ENCODE measurements around the gene GAS7. TPM values are rescaled to one million over a fixed set of nuclear protein-coding genes. Genes with fewer than 3 reads are reported as not detected.

Gene GAS7
- total RNA-seq, 1 experiment from 2014 or later: 12.3 TPM

DNA sequence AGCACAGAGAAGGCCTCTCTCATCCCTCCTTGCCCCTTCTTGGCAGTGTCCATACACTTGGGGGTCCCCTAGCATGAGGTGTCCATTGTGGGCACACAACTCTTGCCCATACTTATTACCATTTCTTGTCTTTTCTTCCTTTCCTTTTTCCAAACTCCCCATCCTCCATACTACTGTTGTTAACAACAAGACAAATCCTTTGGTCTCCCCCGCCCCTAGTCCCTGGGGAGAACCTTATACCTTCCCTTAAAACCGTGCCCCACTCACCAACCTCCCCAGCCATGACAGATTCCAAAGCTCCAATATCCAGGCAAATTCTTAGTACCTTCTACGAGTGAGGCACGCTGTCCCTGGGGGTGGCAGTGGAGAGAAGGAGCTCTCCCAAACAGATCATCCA is 82.9 kb downstream of the GAS7 start:
- Mint-ChIP-seq H3K27ac (no peak overlapping the region), H3K27me3 (ENCODE audit: low read depth) (no peaks in the 10 kb centered on the region), H3K36me3 (no peaks in the 10 kb centered on the region), H3K4me1 (peaks cover 47% of the 10 kb centered on the region), H3K9me3 (no peaks in the 10 kb centered on the region), H3K4me3 (no peak overlapping the region)
- CTCF ChIA-PET: interaction anchor here (0.9 kb wide), 1 partner anchor 111 kb away, joined by 4 read pairs; no protein-coding TSS in a partner anchor
- POLR2A ChIA-PET: no interaction called here
- no peak for DNase-seq (ENCODE audit: low spot score)
- TF ChIP-seq KAT7 (CRISPR knock-in tag; IDR thresholded peaks at IDR 0.05; ENCODE audit: borderline replicate concordance) (no peak), MYBL2 (CRISPR knock-in tag; IDR thresholded peaks at IDR 0.05) (no peak), ETV6 (CRISPR knock-in tag; IDR thresholded peaks at IDR 0.05) (no peak), GRHL2 (CRISPR knock-in tag; IDR thresholded peaks at IDR 0.05; ENCODE audit: insufficient replicate concordance, severe bottlenecking) (no peak), TP53 (CRISPR knock-in tag; IDR thresholded peaks at IDR 0.05) (no peak), SOX15 (CRISPR knock-in tag; IDR thresholded peaks at IDR 0.05) (no peak), ZNF121 (CRISPR knock-in tag; IDR thresholded peaks at IDR 0.05) (no peak), ZNF671 (CRISPR knock-in tag; IDR thresholded peaks at IDR 0.05) (no peak), SMAD4 (CRISPR knock-in tag; IDR thresholded peaks at IDR 0.05) (no peak), NFATC4 (CRISPR knock-in tag; IDR thresholded peaks at IDR 0.05) (no peak), GTF2I (CRISPR knock-in tag; conservative IDR thresholded peaks at IDR 0.05) (no peak), OVOL2 (CRISPR knock-in tag; IDR thresholded peaks at IDR 0.05; ENCODE audit: borderline replicate concordance) (no peak), ZNF396 (CRISPR knock-in tag; IDR thresholded peaks at IDR 0.05; ENCODE audit: borderline replicate concordance) (no peak)
- TF ChIP-seq, protein P1, sequence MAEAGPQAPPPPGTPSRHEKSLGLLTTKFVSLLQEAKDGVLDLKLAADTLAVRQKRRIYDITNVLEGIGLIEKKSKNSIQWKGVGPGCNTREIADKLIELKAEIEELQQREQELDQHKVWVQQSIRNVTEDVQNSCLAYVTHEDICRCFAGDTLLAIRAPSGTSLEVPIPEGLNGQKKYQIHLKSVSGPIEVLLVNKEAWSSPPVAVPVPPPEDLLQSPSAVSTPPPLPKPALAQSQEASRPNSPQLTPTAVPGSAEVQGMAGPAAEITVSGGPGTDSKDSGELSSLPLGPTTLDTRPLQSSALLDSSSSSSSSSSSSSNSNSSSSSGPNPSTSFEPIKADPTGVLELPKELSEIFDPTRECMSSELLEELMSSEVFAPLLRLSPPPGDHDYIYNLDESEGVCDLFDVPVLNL (CRISPR knock-in tag; IDR thresholded peaks at IDR 0.05; ENCODE audit: borderline replicate concordance, low read depth): no peak
- TF ChIP-seq, protein P2, sequence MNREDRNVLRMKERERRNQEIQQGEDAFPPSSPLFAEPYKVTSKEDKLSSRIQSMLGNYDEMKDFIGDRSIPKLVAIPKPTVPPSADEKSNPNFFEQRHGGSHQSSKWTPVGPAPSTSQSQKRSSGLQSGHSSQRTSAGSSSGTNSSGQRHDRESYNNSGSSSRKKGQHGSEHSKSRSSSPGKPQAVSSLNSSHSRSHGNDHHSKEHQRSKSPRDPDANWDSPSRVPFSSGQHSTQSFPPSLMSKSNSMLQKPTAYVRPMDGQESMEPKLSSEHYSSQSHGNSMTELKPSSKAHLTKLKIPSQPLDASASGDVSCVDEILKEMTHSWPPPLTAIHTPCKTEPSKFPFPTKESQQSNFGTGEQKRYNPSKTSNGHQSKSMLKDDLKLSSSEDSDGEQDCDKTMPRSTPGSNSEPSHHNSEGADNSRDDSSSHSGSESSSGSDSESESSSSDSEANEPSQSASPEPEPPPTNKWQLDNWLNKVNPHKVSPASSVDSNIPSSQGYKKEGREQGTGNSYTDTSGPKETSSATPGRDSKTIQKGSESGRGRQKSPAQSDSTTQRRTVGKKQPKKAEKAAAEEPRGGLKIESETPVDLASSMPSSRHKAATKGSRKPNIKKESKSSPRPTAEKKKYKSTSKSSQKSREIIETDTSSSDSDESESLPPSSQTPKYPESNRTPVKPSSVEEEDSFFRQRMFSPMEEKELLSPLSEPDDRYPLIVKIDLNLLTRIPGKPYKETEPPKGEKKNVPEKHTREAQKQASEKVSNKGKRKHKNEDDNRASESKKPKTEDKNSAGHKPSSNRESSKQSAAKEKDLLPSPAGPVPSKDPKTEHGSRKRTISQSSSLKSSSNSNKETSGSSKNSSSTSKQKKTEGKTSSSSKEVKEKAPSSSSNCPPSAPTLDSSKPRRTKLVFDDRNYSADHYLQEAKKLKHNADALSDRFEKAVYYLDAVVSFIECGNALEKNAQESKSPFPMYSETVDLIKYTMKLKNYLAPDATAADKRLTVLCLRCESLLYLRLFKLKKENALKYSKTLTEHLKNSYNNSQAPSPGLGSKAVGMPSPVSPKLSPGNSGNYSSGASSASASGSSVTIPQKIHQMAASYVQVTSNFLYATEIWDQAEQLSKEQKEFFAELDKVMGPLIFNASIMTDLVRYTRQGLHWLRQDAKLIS (CRISPR knock-in tag; IDR thresholded peaks at IDR 0.05; ENCODE audit: borderline replicate concordance): no peak
- TF ChIP-seq, protein P3, sequence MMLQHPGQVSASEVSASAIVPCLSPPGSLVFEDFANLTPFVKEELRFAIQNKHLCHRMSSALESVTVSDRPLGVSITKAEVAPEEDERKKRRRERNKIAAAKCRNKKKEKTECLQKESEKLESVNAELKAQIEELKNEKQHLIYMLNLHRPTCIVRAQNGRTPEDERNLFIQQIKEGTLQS (CRISPR knock-in tag; conservative IDR thresholded peaks at IDR 0.05): no peak
- ATAC-seq: no peak

DNA sequence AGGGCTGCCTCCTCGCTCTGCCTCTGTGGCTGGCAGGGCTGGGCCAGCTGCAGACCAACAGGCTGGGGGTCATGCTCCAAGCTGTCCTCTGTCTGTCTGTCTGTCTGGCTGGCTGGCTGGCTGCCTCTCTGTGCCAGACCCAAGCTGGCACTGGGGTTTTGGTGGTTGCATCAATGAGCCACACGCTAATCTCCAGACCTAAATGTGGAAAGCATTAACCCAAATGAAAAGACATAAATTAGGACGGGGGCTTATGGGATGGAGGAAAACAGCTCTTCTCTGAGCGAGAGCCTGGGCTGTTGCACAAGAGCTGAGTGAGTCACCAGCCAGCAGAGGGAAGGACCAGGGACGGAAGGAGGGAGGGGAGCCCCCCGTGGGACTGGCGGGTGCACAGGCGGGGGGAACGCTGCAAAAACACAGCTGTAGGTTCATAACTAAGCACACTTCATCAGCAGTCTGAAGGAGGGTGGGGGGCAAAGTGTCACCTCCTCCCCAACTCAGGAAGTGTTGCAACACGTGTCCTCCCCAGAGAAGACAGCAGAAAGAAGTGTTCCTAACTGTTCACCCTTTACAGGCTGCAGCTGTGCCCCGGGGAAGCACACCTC is 83.4 kb downstream of the GAS7 start:
- DNase-seq (ENCODE audit: low spot score) (no peak), ATAC-seq (no peak)
- Mint-ChIP-seq H3K4me1 (peaks cover 42% of the 10 kb centered on the region), H3K27ac (peak overlapping the region; percentile 46), H3K27me3 (ENCODE audit: low read depth) (no peaks in the 10 kb centered on the region), H3K36me3 (no peaks in the 10 kb centered on the region), H3K9me3 (no peaks in the 10 kb centered on the region), H3K4me3 (no peak overlapping the region)
- ChIA-PET POLR2A (no interaction called here), CTCF (interaction anchor here (0.9 kb wide), 1 partner anchor 112 kb away, joined by 4 read pairs; no protein-coding TSS in a partner anchor)
- TF ChIP-seq ZNF121 (CRISPR knock-in tag; IDR thresholded peaks at IDR 0.05) (no peak), GTF2I (CRISPR knock-in tag; conservative IDR thresholded peaks at IDR 0.05) (no peak), SOX15 (CRISPR knock-in tag; IDR thresholded peaks at IDR 0.05) (no peak), FOXP1 (CRISPR knock-in tag; IDR thresholded peaks at IDR 0.05; ENCODE audit: borderline replicate concordance) (no peak), SP1 (CRISPR knock-in tag; conservative IDR thresholded peaks at IDR 0.05) (no peak), ZNF396 (CRISPR knock-in tag; IDR thresholded peaks at IDR 0.05; ENCODE audit: borderline replicate concordance) (no peak)

DNA sequence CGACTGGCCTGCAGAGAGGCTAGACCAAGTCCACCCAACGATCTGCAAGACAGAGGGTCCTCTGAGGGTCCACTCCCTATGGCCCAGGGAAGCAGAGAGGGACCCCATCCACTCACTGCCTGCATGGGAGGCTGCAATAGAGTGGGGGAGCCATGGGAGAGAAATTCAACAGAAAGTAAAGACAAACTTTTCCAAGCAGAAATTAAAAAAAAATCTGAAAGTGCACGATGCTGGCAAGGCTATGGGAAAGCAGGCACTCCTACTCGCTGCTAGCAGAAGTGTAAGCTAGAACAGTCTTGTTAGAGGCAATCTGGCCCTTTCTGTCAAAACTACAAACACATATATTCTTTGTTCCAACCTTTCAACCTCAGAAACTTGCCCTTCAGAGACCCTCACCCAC is 85.4 kb downstream of the GAS7 start:
- no peaks in the 10 kb centered on the region for H3K9me3 Mint-ChIP-seq
- DNase-seq (ENCODE audit: low spot score): no peak
- no peaks in the 10 kb centered on the region for H3K36me3 Mint-ChIP-seq
- ChIA-PET POLR2A (no interaction called here), CTCF (no interaction called here)
- H3K4me1 Mint-ChIP-seq: peaks cover 22% of the 10 kb centered on the region
- no peak overlapping the region for H3K4me3 Mint-ChIP-seq
- H3K27ac Mint-ChIP-seq: no peak overlapping the region
- ATAC-seq: no peak
- H3K27me3 Mint-ChIP-seq (ENCODE audit: low read depth): no peaks in the 10 kb centered on the region
- TF ChIP-seq TP53 (CRISPR knock-in tag; IDR thresholded peaks at IDR 0.05) (no peak), ZNF317 (CRISPR knock-in tag; IDR thresholded peaks at IDR 0.05; ENCODE audit: borderline replicate concordance, low read depth) (no peak), SMAD3 (CRISPR knock-in tag; IDR thresholded peaks at IDR 0.05; ENCODE audit: borderline replicate concordance) (no peak), ZNF121 (CRISPR knock-in tag; IDR thresholded peaks at IDR 0.05) (no peak)
- TF ChIP-seq, protein P4, sequence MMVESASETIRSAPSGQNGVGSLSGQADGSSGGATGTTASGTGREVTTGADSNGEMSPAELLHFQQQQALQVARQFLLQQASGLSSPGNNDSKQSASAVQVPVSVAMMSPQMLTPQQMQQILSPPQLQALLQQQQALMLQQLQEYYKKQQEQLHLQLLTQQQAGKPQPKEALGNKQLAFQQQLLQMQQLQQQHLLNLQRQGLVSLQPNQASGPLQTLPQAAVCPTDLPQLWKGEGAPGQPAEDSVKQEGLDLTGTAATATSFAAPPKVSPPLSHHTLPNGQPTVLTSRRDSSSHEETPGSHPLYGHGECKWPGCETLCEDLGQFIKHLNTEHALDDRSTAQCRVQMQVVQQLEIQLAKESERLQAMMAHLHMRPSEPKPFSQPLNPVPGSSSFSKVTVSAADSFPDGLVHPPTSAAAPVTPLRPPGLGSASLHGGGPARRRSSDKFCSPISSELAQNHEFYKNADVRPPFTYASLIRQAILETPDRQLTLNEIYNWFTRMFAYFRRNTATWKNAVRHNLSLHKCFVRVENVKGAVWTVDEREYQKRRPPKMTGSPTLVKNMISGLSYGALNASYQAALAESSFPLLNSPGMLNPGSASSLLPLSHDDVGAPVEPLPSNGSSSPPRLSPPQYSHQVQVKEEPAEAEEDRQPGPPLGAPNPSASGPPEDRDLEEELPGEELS (CRISPR knock-in tag; IDR thresholded peaks at IDR 0.05): no peak
- TF ChIP-seq, protein P1 (CRISPR knock-in tag; IDR thresholded peaks at IDR 0.05; ENCODE audit: borderline replicate concordance, low read depth): no peak

Measured in WTC11 (cell line).